Measurements from ENCODE around the gene CHN2.

The CHN2 gene

DNA sequence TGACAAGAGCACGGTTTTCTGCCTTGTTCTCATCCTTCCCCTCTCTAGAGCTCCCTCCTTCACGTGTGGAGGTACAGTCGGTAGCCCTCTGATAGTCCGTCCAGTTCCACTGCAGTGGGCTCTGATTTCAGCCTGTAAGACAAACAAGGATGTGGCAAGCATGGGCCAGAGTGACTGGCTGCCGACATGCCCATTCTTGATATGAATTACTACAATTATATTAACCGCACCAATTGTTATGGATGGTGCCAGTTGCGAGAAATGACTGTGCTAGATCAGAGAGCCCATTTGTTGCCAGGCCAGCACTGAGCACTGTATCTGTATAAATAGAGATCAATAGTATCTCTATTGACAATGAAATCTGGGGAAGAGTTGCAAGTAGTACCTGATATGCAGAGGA is 146.6 kb downstream of the CHN2 start:
- H3K9me3 ChIP-seq (ENCODE audit: control insufficient read depth, low read length), result no peaks in the 10 kb centered on the region
- no peaks in the 10 kb centered on the region for H3K27me3 ChIP-seq (replicated peaks; ENCODE audit: control insufficient read depth, insufficient read depth, low read length, poor library complexity, severe bottlenecking)
- no peak overlapping the region for H3K27ac ChIP-seq (ENCODE audit: insufficient read depth, low read length, poor library complexity, severe bottlenecking)
- peaks cover 7% of the 10 kb centered on the region for H3K4me1 ChIP-seq (ENCODE audit: control insufficient read depth, insufficient read depth, low read length, poor library complexity, severe bottlenecking)
- no peak for DNase-seq
- H3K4me3 ChIP-seq (ENCODE audit: insufficient read depth, low read depth, low read length, poor library complexity, severe bottlenecking), result no peak overlapping the region
- no peaks in the 10 kb centered on the region for H3K36me3 ChIP-seq (ENCODE audit: control insufficient read depth, insufficient read depth, low read length)

DNA sequence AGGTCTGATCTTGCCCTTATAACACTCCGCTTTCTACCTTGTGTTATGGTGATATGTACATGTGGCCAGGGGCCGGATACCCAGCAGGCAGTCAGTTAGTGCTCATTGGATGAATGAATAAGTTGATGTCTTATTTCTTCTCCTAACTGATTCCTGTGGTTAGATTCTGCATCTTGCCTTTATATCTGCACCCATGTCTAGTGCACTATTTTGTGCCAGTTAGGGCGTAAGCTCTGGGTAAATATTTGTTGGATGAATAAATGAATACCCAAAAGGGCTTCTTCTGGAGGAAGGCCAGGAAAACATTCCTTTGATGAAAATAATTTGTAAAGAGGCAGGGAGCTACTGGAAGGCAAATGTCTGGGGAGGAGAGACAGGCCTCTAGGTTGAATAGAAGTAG is 148.2 kb downstream of the CHN2 start:
- Histone ChIP-seq H3K27me3 (replicated peaks; ENCODE audit: control insufficient read depth, insufficient read depth, low read length, poor library complexity, severe bottlenecking) (no peaks in the 10 kb centered on the region), H3K4me1 (ENCODE audit: control insufficient read depth, insufficient read depth, low read length, poor library complexity, severe bottlenecking) (no peaks in the 10 kb centered on the region), H3K27ac (ENCODE audit: insufficient read depth, low read length, poor library complexity, severe bottlenecking) (no peak overlapping the region), H3K36me3 (ENCODE audit: control insufficient read depth, insufficient read depth, low read length) (no peaks in the 10 kb centered on the region), H3K9me3 (ENCODE audit: control insufficient read depth, low read length) (no peaks in the 10 kb centered on the region), H3K4me3 (ENCODE audit: insufficient read depth, low read depth, low read length, poor library complexity, severe bottlenecking) (no peak overlapping the region)
- DNase-seq, result no peak

DNA sequence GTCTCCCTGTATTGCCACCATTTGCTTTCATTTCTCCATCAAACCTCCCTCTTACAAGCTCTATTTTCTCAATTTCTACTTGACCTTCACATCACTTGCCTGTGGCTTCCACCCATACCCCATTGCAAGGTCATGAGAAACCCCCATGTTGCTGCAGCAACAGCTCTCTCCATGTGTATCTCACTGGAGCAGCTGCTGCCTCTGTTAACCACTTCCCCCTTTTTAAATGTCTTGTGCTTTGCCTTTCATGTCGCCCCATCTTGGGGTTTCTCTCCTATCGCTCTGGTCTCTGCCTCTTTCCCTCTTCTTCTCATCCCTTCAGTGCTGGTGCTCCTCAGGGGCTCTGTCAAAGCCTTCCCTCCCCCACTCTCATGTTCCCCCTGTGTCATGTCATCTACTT is 148.8 kb downstream of the CHN2 start:
- H3K27ac ChIP-seq (ENCODE audit: insufficient read depth, low read length, poor library complexity, severe bottlenecking), result no peak overlapping the region
- H3K36me3 ChIP-seq (ENCODE audit: control insufficient read depth, insufficient read depth, low read length), result no peaks in the 10 kb centered on the region
- H3K9me3 ChIP-seq (ENCODE audit: control insufficient read depth, low read length), result no peaks in the 10 kb centered on the region
- no peaks in the 10 kb centered on the region for H3K27me3 ChIP-seq (replicated peaks; ENCODE audit: control insufficient read depth, insufficient read depth, low read length, poor library complexity, severe bottlenecking)
- H3K4me1 ChIP-seq (ENCODE audit: control insufficient read depth, insufficient read depth, low read length, poor library complexity, severe bottlenecking), result no peaks in the 10 kb centered on the region
- DNase-seq, result no peak
- H3K4me3 ChIP-seq (ENCODE audit: insufficient read depth, low read depth, low read length, poor library complexity, severe bottlenecking), result no peak overlapping the region

DNA sequence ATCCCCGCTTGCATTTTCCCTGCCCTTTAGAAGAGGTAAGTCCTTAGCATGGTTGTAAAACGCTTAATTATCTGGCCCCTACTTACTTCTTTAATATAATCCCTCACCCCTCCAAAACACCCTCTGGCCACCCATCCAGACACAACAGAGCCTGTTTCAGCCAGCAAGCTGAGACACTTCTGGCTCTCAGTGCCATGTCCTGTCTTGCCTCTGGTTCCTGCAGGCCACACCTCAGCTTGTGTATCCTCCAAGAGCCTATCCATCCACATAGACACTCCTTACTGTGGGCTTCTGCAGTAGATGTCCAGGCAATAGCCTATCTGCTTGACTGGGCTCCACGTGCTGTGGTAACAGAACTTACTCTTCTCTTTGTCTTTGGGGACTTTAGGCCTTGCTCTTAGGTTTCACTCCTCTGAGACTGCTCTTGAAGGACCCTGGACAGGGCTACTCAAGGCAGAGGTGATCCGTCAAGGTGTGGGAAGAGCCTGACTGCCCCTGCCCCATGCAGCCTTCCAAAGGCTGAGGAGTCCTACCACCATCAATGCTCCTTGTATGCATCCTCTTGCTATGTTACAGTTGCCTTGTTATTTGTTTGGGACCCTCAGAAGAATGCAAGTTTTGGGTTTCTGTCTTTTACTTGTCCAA is 149.9 kb downstream of the CHN2 start:
- no peak for DNase-seq
- no peaks in the 10 kb centered on the region for H3K36me3 ChIP-seq (ENCODE audit: control insufficient read depth, insufficient read depth, low read length)
- no peak overlapping the region for H3K27ac ChIP-seq (ENCODE audit: insufficient read depth, low read length, poor library complexity, severe bottlenecking)
- H3K4me1 ChIP-seq (ENCODE audit: control insufficient read depth, insufficient read depth, low read length, poor library complexity, severe bottlenecking), result no peaks in the 10 kb centered on the region
- H3K9me3 ChIP-seq (ENCODE audit: control insufficient read depth, low read length), result no peaks in the 10 kb centered on the region
- H3K4me3 ChIP-seq (ENCODE audit: insufficient read depth, low read depth, low read length, poor library complexity, severe bottlenecking), result no peak overlapping the region
- no peaks in the 10 kb centered on the region for H3K27me3 ChIP-seq (replicated peaks; ENCODE audit: control insufficient read depth, insufficient read depth, low read length, poor library complexity, severe bottlenecking)

DNA sequence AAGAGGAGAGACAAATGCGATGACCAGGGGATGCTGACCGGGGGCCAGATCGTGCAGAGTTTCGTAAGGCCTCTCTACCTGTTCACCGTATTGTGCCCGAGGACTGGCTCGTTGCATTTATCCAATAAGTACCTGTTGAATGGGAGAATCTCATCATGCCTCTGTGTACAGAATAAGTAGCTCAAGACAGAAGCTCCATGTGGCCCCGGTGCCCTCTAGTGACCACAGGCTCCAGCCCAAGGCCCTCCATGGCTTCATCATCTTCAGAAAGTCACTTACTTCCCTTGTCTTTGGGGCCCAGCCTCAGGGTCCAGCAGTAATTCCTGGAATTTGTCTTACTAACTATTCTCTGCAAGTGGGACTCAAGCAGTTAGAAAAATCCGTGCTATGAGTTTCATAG is 151.0 kb downstream of the CHN2 start:
- Histone ChIP-seq H3K27ac (ENCODE audit: insufficient read depth, low read length, poor library complexity, severe bottlenecking) (no peak overlapping the region), H3K4me1 (ENCODE audit: control insufficient read depth, insufficient read depth, low read length, poor library complexity, severe bottlenecking) (no peaks in the 10 kb centered on the region), H3K36me3 (ENCODE audit: control insufficient read depth, insufficient read depth, low read length) (no peaks in the 10 kb centered on the region), H3K27me3 (replicated peaks; ENCODE audit: control insufficient read depth, insufficient read depth, low read length, poor library complexity, severe bottlenecking) (no peaks in the 10 kb centered on the region), H3K9me3 (ENCODE audit: control insufficient read depth, low read length) (no peaks in the 10 kb centered on the region), H3K4me3 (ENCODE audit: insufficient read depth, low read depth, low read length, poor library complexity, severe bottlenecking) (no peak overlapping the region)
- DNase-seq, result no peak

DNA sequence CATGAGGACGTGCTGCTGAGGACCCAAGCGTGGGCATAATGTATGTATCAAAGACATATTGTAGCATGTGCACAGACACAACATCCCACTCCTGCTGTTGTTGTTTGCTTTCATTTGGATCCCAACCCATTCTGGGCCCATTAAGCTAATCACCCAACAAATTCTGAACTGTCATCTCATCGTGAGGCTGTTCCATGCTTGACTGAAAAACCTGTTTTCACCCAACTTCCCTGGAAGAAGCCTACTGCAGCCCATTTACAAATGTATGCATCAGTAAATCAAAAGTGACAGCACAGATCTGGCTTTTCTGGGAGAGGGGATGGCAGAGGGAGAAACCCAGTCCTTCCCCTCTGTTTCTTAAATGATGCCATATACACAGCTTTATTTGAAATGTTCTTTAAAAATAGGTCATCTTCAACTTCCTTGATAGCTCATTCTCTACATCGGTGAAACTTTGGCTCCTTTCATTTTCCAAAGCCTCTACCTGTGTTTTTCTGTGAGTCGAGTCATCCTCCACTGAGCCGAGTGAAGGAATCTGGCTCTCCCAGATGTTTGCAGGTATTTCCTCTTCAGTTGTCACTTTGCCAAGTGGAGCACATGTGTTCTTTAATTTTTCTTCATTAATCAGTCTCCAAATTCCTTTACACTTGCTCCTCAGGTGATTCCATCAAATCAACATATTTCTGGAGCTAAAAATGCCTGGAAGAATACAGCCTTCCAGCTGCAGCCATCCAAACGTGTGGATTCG is 151.8 kb downstream of the CHN2 start:
- H3K27me3 ChIP-seq (replicated peaks; ENCODE audit: control insufficient read depth, insufficient read depth, low read length, poor library complexity, severe bottlenecking), result no peaks in the 10 kb centered on the region
- H3K9me3 ChIP-seq (ENCODE audit: control insufficient read depth, low read length), result no peaks in the 10 kb centered on the region
- H3K4me3 ChIP-seq (ENCODE audit: insufficient read depth, low read depth, low read length, poor library complexity, severe bottlenecking), result no peak overlapping the region
- no peaks in the 10 kb centered on the region for H3K36me3 ChIP-seq (ENCODE audit: control insufficient read depth, insufficient read depth, low read length)
- no peak for DNase-seq
- no peaks in the 10 kb centered on the region for H3K4me1 ChIP-seq (ENCODE audit: control insufficient read depth, insufficient read depth, low read length, poor library complexity, severe bottlenecking)
- H3K27ac ChIP-seq (ENCODE audit: insufficient read depth, low read length, poor library complexity, severe bottlenecking), result no peak overlapping the region

DNA sequence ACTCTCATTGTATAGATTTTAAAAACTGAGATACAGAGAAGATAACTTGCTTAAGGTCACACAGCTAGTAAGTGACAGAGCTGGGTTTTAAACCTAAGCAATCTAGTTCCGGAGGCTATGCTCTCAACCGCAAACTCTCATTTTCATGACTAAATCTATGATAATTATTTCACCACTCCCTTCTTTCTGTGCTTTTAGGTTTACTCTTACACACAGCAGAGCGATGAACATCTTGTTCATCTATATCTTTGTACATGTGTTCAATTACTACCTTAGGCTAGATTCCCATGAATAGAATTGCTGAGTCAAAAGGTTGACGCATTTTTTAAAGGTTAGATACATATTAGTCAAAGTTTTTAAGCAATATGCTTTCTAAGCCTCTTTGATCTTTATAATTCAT is 154.8 kb downstream of the CHN2 start:
- no peak for DNase-seq
- H3K27me3 ChIP-seq (replicated peaks; ENCODE audit: control insufficient read depth, insufficient read depth, low read length, poor library complexity, severe bottlenecking), result no peaks in the 10 kb centered on the region
- no peak overlapping the region for H3K27ac ChIP-seq (ENCODE audit: insufficient read depth, low read length, poor library complexity, severe bottlenecking)
- no peaks in the 10 kb centered on the region for H3K4me1 ChIP-seq (ENCODE audit: control insufficient read depth, insufficient read depth, low read length, poor library complexity, severe bottlenecking)
- H3K36me3 ChIP-seq (ENCODE audit: control insufficient read depth, insufficient read depth, low read length), result no peaks in the 10 kb centered on the region
- H3K9me3 ChIP-seq (ENCODE audit: control insufficient read depth, low read length), result no peaks in the 10 kb centered on the region
- H3K4me3 ChIP-seq (ENCODE audit: insufficient read depth, low read depth, low read length, poor library complexity, severe bottlenecking), result no peak overlapping the region

DNA sequence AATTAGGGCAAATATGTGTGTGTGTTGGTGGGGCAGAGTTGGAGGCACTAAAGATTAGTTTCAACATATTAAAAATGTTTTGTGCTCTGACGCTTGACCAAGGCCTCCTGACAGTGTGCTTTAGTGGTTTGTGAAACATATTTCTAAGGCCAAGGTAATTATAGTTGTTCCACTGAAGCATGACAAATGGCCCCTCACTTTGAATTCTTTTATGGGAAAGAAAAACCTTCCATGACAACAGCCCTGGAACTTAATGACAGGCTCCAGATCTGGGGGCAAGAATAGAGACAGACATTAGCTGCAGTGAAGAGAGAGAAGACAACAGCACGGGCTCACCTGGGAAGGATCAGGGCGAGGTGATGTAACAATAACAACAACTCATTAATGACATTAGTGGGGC is 155.8 kb downstream of the CHN2 start:
- H3K4me3 ChIP-seq (ENCODE audit: insufficient read depth, low read depth, low read length, poor library complexity, severe bottlenecking), result no peak overlapping the region
- H3K9me3 ChIP-seq (ENCODE audit: control insufficient read depth, low read length), result no peaks in the 10 kb centered on the region
- no peaks in the 10 kb centered on the region for H3K27me3 ChIP-seq (replicated peaks; ENCODE audit: control insufficient read depth, insufficient read depth, low read length, poor library complexity, severe bottlenecking)
- H3K4me1 ChIP-seq (ENCODE audit: control insufficient read depth, insufficient read depth, low read length, poor library complexity, severe bottlenecking), result no peaks in the 10 kb centered on the region
- no peak for DNase-seq
- no peaks in the 10 kb centered on the region for H3K36me3 ChIP-seq (ENCODE audit: control insufficient read depth, insufficient read depth, low read length)
- H3K27ac ChIP-seq (ENCODE audit: insufficient read depth, low read length, poor library complexity, severe bottlenecking), result no peak overlapping the region

DNA sequence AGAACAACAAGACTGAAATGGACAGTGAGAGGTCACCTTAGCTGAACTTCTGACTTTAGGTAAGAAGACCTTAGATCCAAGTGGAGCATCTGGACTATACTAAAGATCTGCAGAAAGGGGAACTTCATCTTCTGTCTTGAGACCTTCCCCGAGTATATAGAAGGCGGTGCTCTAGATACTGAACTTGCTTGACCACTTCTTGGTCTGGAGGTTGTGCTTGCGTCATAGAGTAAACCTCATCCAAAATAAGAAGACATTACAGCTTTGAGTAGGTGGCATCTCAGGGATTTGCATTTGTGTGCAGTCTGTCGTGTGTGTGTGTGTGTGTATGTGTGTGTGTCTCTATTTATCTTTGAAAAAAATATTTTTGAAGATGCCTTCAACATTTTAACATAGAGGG is 157.5 kb downstream of the CHN2 start:
- Histone ChIP-seq H3K4me1 (ENCODE audit: control insufficient read depth, insufficient read depth, low read length, poor library complexity, severe bottlenecking) (no peaks in the 10 kb centered on the region), H3K9me3 (ENCODE audit: control insufficient read depth, low read length) (no peaks in the 10 kb centered on the region)
- DNase-seq, result no peak

DNA sequence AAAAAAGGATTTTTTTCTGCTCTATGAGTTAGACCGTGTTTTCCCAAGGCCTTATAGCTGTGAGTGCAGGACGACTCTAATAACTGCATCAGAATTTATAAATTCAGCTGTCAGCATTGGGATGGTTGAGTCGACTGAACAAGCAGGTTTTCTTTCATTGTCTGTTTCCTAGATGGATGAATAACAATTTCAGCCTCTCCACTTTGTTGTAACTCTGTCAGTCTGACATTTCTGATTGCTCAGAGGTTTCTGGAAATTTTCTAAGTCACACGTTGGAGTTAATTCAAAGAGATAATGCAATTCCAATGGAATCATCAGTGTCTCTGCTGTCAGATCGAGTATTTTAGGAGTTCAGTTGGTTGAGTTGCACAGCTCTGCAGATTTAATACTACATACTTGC is 159.2 kb downstream of the CHN2 start:
- Histone ChIP-seq H3K4me1 (ENCODE audit: control insufficient read depth, insufficient read depth, low read length, poor library complexity, severe bottlenecking) (no peaks in the 10 kb centered on the region), H3K27me3 (replicated peaks; ENCODE audit: control insufficient read depth, insufficient read depth, low read length, poor library complexity, severe bottlenecking) (no peaks in the 10 kb centered on the region), H3K4me3 (ENCODE audit: insufficient read depth, low read depth, low read length, poor library complexity, severe bottlenecking) (no peak overlapping the region), H3K36me3 (ENCODE audit: control insufficient read depth, insufficient read depth, low read length) (no peaks in the 10 kb centered on the region), H3K9me3 (ENCODE audit: control insufficient read depth, low read length) (no peaks in the 10 kb centered on the region), H3K27ac (ENCODE audit: insufficient read depth, low read length, poor library complexity, severe bottlenecking) (no peak overlapping the region)
- DNase-seq, result no peak

More for the DNA sequence above, 157.5 kb downstream of the CHN2 start:
- Histone ChIP-seq H3K27ac (ENCODE audit: insufficient read depth, low read length, poor library complexity, severe bottlenecking) (no peak overlapping the region), H3K27me3 (replicated peaks; ENCODE audit: control insufficient read depth, insufficient read depth, low read length, poor library complexity, severe bottlenecking) (no peaks in the 10 kb centered on the region), H3K4me3 (ENCODE audit: insufficient read depth, low read depth, low read length, poor library complexity, severe bottlenecking) (no peak overlapping the region), H3K36me3 (ENCODE audit: control insufficient read depth, insufficient read depth, low read length) (no peaks in the 10 kb centered on the region)

Measured in effector memory CD4-positive, alpha-beta T cell (primary cell).